Activated CD8-positive, alpha-beta T cell treated with anti-CD3 and anti-CD28 coated beads for 36 hours (primary cell): ENCODE results near the gene PRCC. TPM values are rescaled to one million over a fixed set of nuclear protein-coding genes. Genes with fewer than 3 reads are reported as not detected.

Source experiments
- ATAC-seq: fragments of 200-7000 bp; cut with Tn5 transposase; one replicate; pipeline ENCODE4 v1.10.0; 2021; ENCODE audit warnings: mild to moderate bottlenecking, moderate library complexity
- CTCF ChIA-PET: fragments of 350-600 bp; sonication (Branson Sonifier 250); formaldehyde crosslinking; loops from one replicate; lab custom pipeline; 2021; ENCODE audit warnings: antibody characterized with exemption; lab: Charles Lee
- POLR2A ChIA-PET: fragments of 350-600 bp; sonication (Branson Sonifier 250); formaldehyde crosslinking; loops from one replicate; lab custom pipeline; 2021; ENCODE audit warnings: antibody characterized with exemption; lab: Charles Lee
- DNase-seq: peaks from one replicate; pipeline ENCODE4 v3.0.0-alpha.2; 2020
- H3K27ac Mint-ChIP-seq: one replicate; pipeline ENCODE4 v1.8.0; 2021; ENCODE audit warnings: mild to moderate bottlenecking, mixed read lengths
- H3K27me3 Mint-ChIP-seq: one replicate; pipeline ENCODE4 v1.8.0; 2021; ENCODE audit warnings: mixed read lengths
- H3K36me3 Mint-ChIP-seq: one replicate; pipeline ENCODE4 v1.8.0; 2021; ENCODE audit warnings: low read depth, mixed read lengths
- H3K4me1 Mint-ChIP-seq: one replicate; pipeline ENCODE4 v1.8.0; 2021; ENCODE audit warnings: low read depth, mixed read lengths
- H3K4me3 Mint-ChIP-seq: one replicate; pipeline ENCODE4 v1.8.0; 2021; ENCODE audit warnings: mild to moderate bottlenecking, moderate library complexity, mixed read lengths
- H3K9me3 Mint-ChIP-seq: one replicate; pipeline ENCODE4 v1.8.0; 2021; ENCODE audit warnings: mixed read lengths
- intact Hi-C: fragments of 100-400 bp; cut with micrococcal nuclease; formaldehyde crosslinking; loops from one replicate; pipeline ENCODE4 v1.10.0; 2022
- total RNA-seq, 2 experiments: library from RNA; stranded (reverse); gene quantifications; one replicate each; pipeline ENCODE4 v1.2.3, GENCODE V29; 2021
- TF ChIP-seq, protein P1 (sequence below): fragments of 200-600 bp; IDR thresholded peaks from one replicate; pipeline ENCODE4 v1.8.0; 2022; ENCODE audit warnings: antibody characterized with exemption, mild to moderate bottlenecking

Gene PRCC
- total RNA-seq, 2 experiments from 2014 or later, result 69.8 to 70.6 TPM

DNA sequence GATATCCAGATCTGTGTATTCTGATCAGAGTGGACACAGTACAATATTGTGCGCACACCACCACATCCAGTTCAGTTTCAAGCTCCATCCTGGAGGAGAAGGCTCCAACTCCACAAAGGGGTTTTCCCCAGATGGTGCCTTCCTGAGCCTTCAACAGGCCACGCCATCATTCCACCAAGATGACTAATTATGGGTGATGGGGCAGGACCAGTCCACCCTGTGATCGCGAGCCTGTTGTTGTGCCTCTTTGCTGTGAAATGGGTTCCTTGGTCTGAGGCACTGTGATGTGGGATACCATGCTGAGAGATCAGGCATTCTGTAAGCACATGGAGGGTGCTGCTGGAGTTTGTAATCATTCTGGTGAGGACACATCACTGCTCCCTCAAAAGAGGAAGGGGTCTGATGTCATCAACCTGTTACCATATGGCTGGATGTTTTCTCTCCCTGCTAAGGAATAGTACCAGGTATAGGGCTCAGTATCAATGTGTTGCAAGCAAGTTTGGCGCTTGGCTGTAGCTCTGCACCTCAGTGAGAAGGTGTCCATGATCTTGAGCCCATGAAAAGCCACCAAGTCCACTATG, 56.0 kb downstream of the PRCC start:
- ATAC-seq (no peak), DNase-seq (no peak)
- intact Hi-C loops, result no loop called here
- Mint-ChIP-seq H3K4me1 (peaks cover 36% of the 10 kb centered on the region), H3K27ac (peak overlapping the region; percentile 65), H3K27me3 (no peaks in the 10 kb centered on the region), H3K36me3 (peaks cover 9% of the 10 kb centered on the region), H3K4me3 (no peak overlapping the region), H3K9me3 (peaks cover 6% of the 10 kb centered on the region)
- CTCF ChIA-PET, result interaction anchor here (1.3 to 8.5 kb wide), 5 partner anchors 14 to 67 kb away, joined by 3 to 93 read pairs (median 5); partner anchors contain the start of gene NTRK1
- POLR2A ChIA-PET, result interaction anchor here (1.5 to 2.0 kb wide), 2 partner anchors 10 to 67 kb away, joined by 3 to 5 read pairs; no protein-coding TSS in a partner anchor
- TF ChIP-seq, protein P1, sequence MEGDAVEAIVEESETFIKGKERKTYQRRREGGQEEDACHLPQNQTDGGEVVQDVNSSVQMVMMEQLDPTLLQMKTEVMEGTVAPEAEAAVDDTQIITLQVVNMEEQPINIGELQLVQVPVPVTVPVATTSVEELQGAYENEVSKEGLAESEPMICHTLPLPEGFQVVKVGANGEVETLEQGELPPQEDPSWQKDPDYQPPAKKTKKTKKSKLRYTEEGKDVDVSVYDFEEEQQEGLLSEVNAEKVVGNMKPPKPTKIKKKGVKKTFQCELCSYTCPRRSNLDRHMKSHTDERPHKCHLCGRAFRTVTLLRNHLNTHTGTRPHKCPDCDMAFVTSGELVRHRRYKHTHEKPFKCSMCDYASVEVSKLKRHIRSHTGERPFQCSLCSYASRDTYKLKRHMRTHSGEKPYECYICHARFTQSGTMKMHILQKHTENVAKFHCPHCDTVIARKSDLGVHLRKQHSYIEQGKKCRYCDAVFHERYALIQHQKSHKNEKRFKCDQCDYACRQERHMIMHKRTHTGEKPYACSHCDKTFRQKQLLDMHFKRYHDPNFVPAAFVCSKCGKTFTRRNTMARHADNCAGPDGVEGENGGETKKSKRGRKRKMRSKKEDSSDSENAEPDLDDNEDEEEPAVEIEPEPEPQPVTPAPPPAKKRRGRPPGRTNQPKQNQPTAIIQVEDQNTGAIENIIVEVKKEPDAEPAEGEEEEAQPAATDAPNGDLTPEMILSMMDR, result no peak

DNA sequence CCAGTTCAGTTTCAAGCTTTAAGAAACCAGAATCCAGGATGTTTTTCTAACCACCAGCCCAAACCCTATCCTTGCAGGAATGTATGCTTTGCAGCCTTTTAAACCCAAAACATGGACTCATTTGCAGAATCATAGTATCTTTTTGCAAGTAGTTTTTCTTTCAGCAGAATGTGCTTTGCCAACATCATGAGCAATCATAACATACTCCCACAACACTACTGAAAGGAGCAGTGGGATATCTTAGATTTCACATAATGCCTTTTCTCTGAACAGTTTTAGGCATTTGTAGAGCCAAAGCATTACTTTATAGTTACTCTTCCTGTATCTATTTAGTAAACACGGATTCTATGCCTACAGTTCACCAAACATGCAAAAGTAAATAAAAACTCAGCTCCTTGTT, 59.3 kb downstream of the PRCC start:
- no peak overlapping the region for H3K27ac Mint-ChIP-seq
- ChIA-PET POLR2A (interaction anchor here (0.6 to 1.8 kb wide), 4 partner anchors 10 to 121 kb away, joined by 3 to 5 read pairs (median 4); partner anchors contain the start of genes NTRK1 and SH2D2A), CTCF (interaction anchor here (0.6 to 8.5 kb wide), 5 partner anchors 11 to 101 kb away, joined by 3 to 93 read pairs (median 3); no protein-coding TSS in a partner anchor)
- H3K9me3 Mint-ChIP-seq, result no peaks in the 10 kb centered on the region
- no peak overlapping the region for H3K4me3 Mint-ChIP-seq
- DNase-seq (no peak), ATAC-seq (no peak)
- H3K27me3 Mint-ChIP-seq, result peaks cover 4% of the 10 kb centered on the region
- H3K4me1 Mint-ChIP-seq, result peaks cover 17% of the 10 kb centered on the region
- intact Hi-C loops, result no loop called here
- H3K36me3 Mint-ChIP-seq, result no peaks in the 10 kb centered on the region
- TF ChIP-seq, protein P1, result no peak

DNA sequence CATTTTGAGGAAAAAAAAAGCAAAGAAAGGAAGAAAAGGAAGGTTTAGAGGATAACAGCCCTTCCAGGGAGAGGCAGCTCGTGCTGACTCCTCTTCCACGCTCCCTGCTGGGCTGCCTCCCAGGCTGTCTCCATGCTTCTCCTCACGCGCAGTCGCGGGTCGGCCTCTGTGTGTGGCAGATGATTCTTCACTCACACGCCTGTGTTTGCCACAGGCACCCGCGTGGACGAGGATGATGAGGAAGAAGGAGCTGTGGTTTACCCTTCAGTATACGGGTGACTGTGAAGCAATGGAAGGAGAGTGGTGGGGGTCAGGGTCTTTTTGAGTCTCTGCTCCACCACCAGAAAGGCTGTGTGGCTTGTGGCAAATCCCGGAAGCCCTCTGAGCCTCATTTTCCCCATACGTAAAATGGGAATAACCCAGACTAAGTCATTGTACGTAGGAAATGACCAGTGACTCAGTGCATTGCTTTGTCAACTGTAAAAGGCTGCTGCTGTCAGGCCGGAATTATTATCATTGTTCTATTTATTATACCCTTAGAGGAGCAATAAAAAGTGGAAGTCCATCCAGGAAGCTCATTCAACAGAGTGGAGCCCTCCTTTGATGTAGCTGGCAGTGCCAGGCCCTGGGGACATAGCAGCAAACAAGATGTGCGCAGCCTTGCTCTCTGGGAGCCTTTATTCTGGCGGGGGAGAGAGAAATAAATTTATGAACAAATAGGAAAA, 61.2 kb downstream of the PRCC start:
- ChIA-PET POLR2A (interaction anchor here (0.6 to 2.1 kb wide), 3 partner anchors 21 to 26 kb away, joined by 3 to 8 read pairs (median 6); no protein-coding TSS in a partner anchor), CTCF (interaction anchor here (2.3 to 8.5 kb wide), 2 partner anchors 9 to 32 kb away, joined by 9 to 93 read pairs; partner anchors contain the start of gene NTRK1)
- H3K27me3 Mint-ChIP-seq, result peaks cover 8% of the 10 kb centered on the region
- DNase-seq (no peak), ATAC-seq (no peak)
- no peaks in the 10 kb centered on the region for H3K9me3 Mint-ChIP-seq
- intact Hi-C loops, result no loop called here
- H3K36me3 Mint-ChIP-seq, result no peaks in the 10 kb centered on the region
- peaks cover 1% of the 10 kb centered on the region for H3K4me1 Mint-ChIP-seq
- H3K27ac Mint-ChIP-seq, result no peak overlapping the region
- no peak overlapping the region for H3K4me3 Mint-ChIP-seq
- TF ChIP-seq, protein P1, result no peak

DNA sequence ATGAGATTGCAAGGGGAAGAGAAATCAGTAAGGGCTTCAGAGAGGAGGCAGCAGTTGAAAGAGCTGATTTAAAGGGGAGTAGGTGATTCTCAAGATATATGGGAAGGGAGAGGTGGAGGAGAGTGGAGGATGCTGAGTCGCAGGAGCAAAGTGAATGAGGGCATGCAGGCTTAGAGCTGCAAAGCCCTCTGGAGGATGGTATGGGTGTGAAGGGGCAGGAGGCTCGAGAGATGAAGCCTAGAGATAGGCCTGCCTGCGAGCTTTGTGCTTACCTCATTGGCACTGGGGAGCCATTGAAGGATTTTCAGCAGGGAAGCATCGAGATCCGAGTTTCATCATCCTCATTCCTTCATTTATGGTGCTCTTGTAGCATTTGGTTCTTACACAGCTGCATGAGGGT, 65.1 kb downstream of the PRCC start:
- ChIA-PET POLR2A (interaction anchor here (0.6 to 1.9 kb wide), 2 partner anchors 10 to 165 kb away, joined by 3 to 5 read pairs; no protein-coding TSS in a partner anchor), CTCF (interaction anchor here (0.9 to 13.7 kb wide), 7 partner anchors 19 to 143 kb away, joined by 4 to 273 read pairs (median 5); partner anchors contain the start of genes INSRR, NTRK1 and PEAR1)
- no peak overlapping the region for H3K27ac Mint-ChIP-seq
- peaks cover 39% of the 10 kb centered on the region for H3K4me1 Mint-ChIP-seq
- no peaks in the 10 kb centered on the region for H3K36me3 Mint-ChIP-seq
- DNase-seq (no peak), ATAC-seq (no peak)
- intact Hi-C loops, result no loop called here
- TF ChIP-seq, protein P1, result no peak
- peaks cover 10% of the 10 kb centered on the region for H3K27me3 Mint-ChIP-seq
- H3K4me3 Mint-ChIP-seq, result no peak overlapping the region
- no peaks in the 10 kb centered on the region for H3K9me3 Mint-ChIP-seq
